GM12865 (cell line): ENCODE measurements around the gene RFLNA.

Experiments
- DNase-seq: peaks from one replicate; pipeline ENCODE4 v3.0.0; 2010; ENCODE audit warnings: low read depth
- H3K4me3 ChIP-seq: 2 replicates; pipeline ENCODE4 v1.5.1; 2011; ENCODE audit warnings: mild to moderate bottlenecking, low read depth, low read length, control low read depth
- CTCF ChIP-seq: IDR thresholded peaks from 2 replicates; pipeline ENCODE4 v1.5.1; 2011; ENCODE audit warnings: low read length, control low read depth, low read depth, inconsistent platforms; ENCODE audit not compliant: insufficient read depth; ENCODE audit errors: missing control alignments

Gene RFLNA

DNA sequence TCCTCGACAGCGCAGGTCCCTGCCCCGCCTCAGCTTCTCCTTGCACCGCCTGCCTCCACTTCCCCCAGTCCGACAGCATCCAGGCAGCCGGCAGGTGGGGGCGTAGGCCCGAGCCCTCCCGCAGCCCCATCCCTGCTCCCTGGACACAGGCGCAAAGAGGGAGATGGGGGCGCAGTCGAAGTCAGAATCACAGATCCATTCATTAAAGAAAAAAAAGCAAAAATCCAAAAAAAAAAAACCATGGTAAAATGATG, 41.2 kb downstream of the RFLNA start:
- no peak overlapping the region for H3K4me3 ChIP-seq
- no peak for TF ChIP-seq CTCF
- no peak for DNase-seq

- no peak for TF ChIP-seq CTCF
- no peak overlapping the region for H3K4me3 ChIP-seq
These were observed 42.0 kb downstream of the RFLNA start for GRCh38 chr12:124336742-124337520.

DNA sequence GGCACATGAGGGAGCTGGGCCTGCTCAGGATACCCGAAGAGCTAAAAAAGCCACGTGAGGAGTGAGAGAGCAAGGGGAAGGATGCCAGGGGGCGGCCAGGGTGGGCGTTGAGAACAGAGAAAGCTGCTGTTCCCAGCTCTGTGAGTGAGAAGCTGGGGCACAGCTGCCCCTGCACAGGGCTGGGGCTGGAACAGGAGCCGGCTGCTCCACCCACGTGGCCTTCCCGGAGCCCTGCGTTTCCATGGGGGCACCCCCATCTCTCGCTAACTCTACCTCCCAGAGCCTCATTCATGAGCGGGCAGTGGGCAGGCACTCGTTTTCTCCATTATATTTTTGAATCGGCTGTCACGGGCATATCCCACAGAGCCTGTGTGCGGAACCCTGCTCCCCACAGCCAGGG, 42.7 kb downstream of the RFLNA start:
- no peak for TF ChIP-seq CTCF
- no peak for DNase-seq
- H3K4me3 ChIP-seq: no peak overlapping the region

More at GRCh38 chr12:124336742-124337520, 42.0 kb downstream of the RFLNA start:
- no peak for DNase-seq

DNA sequence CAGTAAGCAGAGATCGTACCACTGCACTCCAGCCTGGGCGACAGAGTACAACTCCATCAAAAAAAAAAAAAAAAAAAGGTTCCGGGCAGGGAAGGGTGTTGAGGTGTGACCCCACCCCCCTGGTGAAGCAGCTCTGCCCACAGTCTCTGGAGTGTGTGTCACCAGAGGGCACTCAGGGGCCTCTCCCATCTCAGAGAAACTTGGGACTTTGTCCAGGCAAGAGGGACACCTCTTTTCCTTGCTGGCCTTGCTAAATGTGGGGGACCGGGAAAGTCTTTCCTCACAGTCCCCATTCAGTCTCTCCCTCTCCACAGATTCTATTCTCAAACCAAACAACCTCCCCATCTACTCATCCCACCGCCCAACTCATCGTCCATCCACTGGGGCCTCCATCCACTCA, 43.6 kb downstream of the RFLNA start:
- TF ChIP-seq CTCF: no peak
- no peak overlapping the region for H3K4me3 ChIP-seq
- no peak for DNase-seq

- H3K4me3 ChIP-seq: no peak overlapping the region
- TF ChIP-seq CTCF: no peak
- DNase-seq: no peak
These were observed 44.1 kb downstream of the RFLNA start for GRCh38 chr12:124338876-124339603.

DNA sequence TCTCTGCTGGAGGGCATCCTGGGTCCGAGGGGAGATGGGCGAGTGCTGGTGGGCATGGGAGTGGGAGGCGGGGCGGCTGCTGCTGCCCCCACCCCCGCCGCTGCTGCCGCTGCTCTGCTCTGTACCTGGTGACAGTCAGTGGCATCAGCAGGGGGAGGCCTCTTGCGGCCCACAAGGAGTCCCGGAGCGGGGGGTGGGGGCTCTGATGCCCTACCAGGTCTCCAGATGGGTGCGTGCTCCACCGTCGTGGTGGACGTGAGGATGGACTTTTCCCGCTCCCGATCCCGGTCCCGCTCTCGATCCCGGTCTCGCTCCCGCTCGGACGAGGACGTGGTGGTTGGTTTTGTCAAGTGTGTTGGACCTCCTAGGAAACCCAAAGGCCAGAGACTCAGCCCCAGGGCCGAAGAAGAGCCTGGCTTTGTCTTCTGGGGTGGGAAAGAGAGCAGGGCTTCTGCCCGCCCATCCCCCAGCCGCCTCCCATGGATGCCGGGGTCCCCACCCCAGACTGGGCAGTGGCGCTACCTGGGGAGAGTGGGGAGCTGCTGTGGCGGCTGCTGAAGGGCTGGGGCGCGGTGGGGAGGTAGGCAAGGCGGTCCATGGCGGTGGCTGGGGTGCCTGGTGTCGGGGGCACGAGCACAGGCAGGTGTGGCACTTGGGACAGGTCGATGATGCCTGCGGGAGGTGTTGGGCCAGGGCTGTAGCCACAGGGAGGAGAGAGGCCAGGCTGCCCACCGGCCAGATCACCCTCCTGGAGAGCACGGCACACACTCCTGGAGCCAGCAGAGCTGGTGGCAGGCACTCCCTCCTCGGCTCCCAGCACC, 45.4 kb downstream of the RFLNA start:
- H3K4me3 ChIP-seq: no peak overlapping the region
- no peak for DNase-seq
- TF ChIP-seq CTCF: no peak
